GM18907 (cell line): ENCODE measurements around the gene ULBP2.
A peak's percentile ranks its signal among the peaks of the same experiment; 100 is the strongest.
"Not testable (repeated sequence)": the region's sequence is repeated elsewhere in the genome, so short reads cannot be mapped to it uniquely, and the experiment has no call there.

Source experiments
- ATAC-seq: cut with Tn5 transposase; IDR thresholded peaks from one replicate; pipeline ENCODE4 v1.9.1; 2021; ENCODE audit warnings: mild to moderate bottlenecking, moderate library complexity; ENCODE audit not compliant: unreplicated experiment

ULBP2 gene

DNA sequence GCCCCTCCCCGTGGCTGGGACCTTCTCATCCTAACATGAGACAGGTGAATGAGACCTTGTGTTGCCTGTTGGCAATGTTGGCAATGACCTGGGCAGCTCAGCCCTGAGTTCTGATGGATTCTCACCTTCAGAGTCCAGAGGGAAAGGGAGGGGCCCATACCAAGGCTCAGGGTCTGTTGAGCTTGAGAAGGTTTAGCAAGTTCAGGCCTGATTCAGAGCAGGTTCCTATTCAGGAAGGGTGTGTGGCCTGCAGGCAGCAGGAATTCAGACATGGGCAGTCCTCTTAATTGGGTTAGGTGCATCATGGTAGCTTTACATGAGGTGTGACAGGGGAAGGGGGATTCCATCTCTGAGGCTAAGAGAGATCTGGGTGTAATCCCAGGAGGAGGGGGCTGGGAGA lies 5.7 kb downstream of the ULBP2 start:
- not testable (repeated sequence) for ATAC-seq

DNA sequence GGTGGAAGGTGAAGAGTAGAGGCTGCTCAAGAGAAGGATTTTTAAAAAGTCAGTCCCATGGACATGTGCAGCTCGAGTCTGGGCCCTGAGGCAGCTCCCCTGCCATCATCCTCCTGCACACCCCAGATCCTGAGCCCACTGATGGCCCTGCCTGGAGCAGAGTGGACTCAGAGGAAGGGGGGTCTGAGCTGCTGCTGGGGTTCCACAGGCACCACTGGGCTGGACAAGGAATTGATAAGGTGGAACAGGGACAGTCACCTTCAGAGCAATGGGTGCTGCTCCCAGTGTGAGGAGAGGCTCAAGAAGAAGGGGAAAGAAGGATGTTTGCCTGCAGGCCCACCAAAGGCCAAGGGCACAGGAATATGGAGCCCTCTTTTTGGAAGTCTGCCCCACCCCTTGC lies 6.2 kb downstream of the ULBP2 start:
- no peak for ATAC-seq

DNA sequence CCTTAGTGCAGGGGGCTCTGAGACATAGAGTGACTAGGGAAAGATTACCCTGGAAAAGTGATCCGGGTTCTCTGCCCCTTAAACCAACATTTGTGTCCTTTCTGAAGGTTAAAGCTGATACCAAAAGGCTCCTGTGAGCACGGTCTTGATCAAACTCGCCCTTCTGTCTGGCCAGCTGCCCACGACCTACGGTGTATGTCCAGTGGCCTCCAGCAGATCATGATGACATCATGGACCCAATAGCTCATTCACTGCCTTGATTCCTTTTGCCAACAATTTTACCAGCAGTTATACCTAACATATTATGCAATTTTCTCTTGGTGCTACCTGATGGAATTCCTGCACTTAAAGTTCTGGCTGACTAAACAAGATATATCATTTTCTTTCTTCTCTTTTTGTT lies 6.8 kb downstream of the ULBP2 start:
- no peak for ATAC-seq

DNA sequence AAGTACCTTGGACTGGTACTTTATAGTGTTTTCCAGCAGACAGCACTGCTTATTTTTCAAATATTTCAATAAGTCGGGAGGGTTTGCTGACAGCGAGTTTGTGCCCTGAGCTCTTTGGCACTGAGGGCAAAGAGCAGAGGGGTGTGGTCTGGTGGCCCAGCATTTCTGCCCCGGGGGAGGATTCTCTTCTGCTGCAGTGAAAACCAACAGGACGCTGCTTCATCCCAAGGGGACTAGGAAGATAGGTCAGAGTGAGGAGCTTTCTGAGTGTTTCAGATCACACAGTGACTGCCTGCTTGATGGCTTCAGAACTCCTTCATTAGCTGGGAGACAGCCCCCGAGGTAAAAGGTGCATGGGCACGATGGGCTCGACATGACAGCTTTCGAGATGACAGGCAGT lies 8.6 kb downstream of the ULBP2 start:
- no peak for ATAC-seq

DNA sequence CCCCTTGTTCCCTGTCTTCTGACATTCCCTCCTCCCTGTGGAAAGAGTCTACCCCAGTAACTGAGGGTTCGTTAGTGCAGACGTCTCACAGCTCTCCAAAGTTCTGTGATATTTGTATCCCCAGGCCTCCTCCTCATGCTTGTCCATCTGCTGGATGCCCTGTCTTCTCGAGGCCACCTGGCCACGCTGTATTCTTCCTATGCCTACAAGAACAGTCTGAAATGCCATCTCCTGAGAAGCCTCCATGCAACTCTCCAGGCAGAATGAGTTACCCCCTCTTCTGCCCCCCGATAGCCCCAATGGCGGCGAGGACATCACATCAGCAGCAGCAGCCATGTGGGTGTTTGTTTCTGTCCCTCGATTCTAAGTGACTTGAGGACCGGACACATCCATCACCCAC lies 9.3 kb downstream of the ULBP2 start:
- ATAC-seq, result no peak

DNA sequence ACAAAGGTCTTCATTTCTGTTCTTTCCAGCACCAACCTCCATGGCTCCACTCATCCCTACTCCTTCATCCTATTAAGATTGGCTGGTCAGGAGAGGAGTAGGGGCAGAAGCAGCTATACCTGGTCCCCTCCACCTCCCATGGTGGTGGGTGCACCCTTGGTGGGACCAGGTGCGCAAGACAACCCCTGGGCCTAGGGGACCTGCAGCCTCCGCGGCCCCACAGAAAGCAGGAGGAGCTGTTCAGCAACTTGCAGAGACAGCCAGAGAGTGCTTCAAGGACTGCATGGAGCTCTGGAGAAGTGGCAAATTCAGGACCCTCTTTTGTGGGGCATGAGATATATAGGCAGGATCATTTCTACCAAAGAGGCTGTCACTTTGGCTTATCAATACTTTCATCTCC lies 9.8 kb downstream of the ULBP2 start:
- ATAC-seq, result no peak

DNA sequence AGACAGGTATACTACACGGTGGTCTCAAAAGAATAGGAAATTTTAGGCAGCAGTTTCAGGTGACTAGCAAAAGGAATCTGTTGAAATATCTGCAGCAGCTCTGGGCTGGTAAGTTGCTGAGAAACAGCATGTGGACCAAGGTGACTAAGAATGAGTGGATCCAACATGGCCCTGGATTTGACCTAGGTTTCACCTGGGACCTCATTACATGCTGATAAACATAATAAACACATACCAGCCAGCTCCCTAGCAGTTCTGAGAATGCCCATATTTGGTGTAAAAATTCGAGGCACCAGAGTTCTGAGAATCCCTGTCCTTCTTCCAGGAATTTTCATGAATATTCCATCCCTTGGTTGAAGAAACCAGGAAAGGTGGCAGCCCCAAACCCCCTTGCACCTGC lies 11.6 kb downstream of the ULBP2 start:
- not testable (repeated sequence) for ATAC-seq

DNA sequence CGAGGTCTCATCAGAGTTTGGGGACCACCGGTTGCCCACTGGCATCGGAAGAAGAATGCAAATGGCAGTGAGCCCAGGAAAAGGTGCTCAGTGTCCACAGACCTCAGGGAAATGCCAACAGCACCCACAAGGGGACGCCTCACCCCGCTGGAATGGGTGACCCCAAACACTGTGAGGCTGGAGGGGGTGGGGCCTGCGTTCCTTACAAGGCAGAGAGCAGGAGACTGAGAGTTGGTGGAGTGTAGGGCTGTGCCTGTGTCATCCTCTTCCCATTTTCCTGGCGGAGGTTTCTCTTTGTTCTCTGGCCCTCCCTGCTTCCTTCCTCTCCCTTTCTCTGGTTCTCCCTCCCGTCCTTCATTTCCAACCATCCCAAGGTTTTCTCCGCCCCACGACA lies 12.1 kb downstream of the ULBP2 start:
- not testable (repeated sequence) for ATAC-seq

DNA sequence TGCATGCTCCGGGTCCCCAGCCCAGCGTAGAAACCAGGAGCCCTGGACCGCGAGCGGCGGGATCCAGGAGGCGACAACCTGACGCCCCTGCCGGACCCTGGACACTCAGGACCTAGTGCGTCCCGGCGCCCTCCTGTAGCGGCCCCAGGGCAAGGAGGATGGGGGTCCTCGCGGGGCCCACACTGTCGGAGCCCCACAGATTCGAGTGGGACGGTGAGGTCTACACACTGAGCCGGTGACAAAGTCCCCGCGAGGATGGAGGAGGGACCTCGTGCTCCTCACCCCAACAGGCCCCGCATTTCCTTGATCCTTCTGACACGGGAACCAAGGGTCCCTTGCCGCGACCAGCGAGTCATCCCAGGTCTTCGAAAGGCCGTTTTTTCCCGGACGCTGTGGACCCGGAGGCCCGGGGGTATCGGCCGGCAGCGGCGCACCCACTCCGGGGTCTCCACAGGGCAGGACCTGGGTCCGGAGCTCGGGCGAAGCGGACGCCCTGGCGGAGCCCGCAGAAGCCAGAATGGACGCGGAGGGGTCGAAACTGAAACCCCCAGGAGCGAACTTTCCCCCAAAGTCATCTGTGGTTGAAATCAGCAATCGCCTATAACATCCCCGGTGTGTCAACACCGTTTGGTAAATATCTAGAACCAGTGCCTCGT lies 12.6 kb downstream of the ULBP2 start:
- ATAC-seq, result not testable (repeated sequence)

DNA sequence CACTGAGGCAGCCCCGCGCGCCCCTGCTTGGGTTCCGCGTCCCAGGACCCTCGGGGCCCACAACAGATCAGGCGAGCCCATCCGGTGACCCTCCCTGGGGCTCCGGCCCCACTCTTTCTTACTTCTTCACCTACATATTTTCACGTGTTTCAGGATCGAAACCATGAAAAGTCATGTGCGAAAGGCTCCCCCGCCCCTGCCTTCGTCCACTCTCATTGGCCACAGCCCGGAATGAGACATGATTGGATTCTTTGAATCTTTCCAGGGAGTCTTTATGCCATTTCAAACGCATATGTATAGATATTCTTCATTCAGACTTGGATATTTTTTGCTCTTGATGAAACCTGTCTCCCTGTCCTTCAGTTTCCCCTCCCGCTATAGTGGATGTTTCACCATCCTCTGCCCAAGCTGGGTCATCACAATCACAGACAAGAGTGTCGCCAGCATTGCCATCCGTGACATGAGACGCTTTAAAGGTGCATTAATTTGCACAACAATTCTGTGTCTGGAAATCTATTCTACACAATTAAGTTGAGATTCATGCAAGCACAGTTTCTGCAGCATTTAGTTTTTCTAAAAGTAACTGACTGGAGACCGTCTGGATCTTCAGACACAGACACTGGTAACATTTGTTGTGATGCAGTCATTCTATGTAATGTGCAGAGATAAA lies 13.3 kb downstream of the ULBP2 start:
- ATAC-seq, result not testable (repeated sequence)

DNA sequence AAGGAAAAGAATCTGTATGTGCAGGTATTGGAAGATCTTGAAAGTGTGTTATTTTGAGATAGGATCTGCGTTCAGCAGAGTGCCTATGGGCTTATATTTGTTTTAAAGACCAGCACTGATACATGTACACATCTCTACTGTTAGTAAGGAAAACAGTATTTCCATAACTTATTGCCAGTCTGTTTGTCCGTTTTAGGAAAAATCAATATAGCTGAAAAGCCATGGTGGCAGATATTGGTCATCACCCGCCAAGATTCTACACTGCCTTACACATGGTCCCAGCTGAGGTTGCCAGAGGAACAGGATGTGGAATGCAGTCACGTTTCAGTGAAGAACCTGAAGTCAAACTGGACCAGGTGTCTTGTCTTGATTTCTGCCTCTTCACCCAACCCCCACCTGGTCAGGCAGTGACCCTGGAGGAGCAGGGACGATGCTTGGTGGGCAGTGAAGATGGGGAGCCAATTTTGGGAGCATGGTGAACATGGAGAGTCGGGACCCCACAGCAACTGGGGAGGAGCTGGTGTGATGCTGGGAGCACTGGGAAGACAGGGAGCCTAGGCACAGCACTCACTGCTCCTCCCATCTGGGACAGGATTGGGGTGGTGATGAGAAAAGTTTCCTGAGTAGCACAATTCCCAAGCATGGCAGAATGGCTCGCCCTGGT lies 14.0 kb downstream of the ULBP2 start:
- not testable (repeated sequence) for ATAC-seq

DNA sequence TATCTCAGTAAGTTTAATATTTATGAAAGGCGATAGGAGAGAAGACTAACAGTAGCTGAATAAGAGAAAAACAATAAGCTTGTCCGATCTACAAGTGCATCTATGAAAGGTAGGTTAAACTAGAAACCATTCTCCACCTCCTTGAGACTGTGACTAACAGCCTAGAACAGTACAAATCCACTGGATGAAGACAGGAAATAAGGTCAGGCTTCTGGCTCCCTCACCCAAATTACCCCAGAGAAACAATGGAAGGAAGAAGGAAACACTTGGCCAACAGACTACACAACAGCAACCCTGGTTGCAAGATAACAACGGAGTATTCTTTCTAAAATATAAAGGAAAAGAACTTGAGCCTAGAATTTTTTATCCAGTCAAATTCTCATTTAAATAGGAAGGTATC lies 16.3 kb downstream of the ULBP2 start:
- ATAC-seq, result not testable (repeated sequence)

DNA sequence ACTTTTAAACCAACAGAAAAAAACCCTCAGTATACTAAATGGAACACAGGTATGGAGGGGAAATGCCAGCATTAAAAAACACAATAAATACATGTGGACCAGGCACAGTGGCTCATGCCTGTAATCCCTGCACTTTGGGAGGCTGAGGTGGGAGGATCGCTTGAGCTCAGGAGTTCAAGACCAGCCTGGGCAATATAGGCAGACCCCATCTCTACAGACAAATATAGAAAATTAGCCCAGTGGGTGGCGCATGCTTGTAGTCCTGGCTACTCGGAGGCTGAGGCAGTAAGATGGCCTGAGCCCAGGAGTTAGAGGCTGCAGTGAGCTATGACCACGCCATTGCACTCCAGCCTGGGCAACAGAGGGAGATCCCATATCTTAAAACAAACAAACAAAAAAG lies 18.0 kb downstream of the ULBP2 start:
- ATAC-seq, result not testable (repeated sequence)

DNA sequence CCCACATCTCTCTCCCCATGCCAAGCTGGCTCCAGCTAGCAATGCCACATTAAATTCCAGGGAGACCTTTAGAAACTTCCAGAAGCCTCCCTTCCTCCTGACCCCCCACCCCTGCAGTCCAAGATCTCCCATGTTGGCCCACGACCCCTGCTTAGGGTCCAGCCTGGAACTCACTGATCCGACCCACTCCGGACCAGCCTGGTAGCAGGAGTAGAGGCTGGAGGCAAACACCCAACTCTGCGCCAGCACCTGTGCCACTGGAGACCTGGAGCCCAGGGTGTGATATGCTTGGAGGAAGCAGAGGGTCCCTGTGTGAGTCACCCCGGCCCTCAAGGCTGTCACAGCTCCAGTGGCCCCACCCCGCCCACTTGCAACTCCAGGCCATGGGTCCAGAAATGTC lies 18.7 kb downstream of the ULBP2 start:
- no peak for ATAC-seq

DNA sequence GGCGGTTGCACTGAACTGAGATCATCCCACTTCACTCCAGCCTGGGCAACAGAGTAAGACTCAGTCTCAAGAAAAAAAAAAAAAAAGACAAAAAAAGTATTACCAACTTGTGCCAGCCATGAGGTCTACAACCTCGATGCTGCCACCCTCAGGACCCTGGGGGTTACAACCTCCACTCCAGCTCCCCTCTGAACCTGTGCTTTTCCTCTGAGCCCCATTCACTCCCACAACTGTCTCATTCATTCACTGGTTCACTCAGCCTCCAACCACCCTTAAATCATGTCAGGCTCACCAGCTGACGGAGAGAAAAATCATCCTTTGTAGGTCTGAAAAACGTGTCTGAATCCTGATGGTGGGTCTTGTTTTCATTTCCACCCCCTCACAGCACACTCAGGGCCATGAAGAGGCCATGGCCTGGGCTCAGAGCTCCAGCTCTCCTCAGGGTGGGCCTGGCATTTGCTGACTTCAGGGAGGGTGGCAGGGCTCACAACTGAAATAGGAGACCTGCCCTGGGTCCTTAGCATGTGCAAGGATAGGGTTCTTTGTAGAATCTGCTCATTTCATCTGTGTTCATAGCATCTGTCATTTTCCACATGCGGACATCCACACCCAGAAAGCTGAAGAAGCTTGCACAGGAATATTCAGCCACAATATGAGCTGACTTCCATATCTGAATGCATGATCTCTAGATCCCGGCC lies 20.1 kb downstream of the ULBP2 start:
- ATAC-seq, result no peak

DNA sequence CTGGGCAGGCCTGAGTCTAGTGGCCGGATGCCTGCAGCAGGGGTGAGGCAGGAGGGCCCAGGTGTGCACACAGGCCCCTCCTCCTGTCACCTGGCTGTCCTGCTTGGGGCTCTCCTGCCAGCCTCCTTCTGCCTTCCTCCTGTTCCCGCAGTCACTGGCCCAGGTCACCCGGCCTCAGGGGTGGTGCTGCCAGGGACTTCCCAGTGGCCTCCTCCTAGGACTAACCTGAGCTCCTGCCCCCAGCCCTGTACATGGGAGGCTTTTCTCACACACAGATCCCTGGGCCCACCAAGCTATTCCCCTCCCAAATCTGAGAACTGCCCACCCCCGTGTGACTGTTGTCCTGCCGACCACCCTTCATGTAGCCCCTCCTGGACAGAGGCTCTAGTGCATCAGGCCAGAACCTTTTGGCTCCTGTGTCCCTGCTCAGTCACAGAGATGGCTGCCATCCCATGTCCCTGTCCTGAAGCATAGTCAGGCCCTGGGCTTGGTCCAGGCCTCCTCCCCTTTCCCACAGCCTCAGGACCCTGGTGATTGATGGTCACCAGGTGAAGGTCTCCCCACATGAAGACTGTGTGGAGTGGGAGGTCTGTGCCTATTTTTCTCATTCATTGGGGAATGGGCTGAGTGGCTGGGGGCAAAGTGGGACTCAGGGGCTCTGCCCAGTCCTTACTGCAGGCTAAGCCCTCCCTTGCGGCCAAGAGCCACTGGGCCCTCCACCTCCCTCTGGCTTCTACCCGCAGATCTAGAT lies 20.8 kb downstream of the ULBP2 start:
- no peak for ATAC-seq

DNA sequence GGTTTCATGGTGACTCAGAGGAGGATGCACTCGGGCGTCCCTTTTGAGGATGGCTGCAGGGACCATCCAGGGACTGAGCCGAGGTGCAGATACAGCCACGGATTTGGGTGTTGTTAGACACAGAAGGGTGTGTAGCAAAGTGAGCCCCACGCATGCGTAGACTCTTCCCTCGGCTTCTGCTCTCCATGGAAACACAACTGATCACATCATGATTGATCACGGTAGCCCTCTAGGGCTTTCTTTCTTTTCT lies 21.3 kb downstream of the ULBP2 start:
- ATAC-seq, result no peak

DNA sequence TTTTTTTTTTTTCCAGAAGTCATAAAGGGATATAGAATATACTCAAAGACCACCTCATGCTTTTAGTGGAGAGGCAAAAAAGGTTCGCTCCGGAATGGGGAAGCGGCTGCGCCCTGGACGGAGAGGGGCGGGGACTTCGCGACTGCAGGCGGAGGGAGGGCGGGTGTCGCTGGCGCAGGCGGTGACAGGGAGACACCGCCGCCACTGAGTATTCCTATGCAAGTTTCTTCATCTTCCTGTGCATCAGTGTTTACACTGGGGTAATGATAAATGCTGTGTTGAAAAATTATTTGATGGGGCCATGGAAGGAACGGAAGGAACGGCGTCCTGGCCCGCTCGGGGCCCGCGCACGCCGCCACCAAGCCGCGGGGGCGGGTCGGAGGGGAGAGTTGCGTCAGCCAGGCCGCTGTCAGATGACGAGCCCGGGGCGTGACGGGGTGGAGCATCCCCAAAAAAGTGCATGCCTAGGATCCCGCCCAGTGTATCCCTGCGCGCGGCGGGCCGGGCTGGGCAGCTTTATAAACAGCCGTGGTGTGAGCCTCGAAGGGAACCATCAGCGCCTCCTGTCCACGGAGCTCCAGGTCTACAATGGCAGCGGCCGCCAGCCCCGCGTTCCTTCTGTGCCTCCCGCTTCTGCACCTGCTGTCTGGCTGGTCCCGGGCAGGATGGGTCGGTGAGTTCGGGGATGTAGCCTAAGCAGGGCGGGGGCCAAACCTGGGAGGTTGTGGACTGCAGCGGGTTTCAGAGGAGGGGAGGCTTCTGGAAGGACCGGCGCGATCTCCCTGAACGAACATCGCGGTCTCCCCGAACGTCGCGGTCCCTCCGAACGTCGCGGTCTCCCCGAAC lies 21.9 kb downstream of the ULBP2 start, which contains the start of gene ULBP1:
Gene ULBP1, plus strand, starts transcription at position 482 of the 846 bp plus-strand sequence. Its CDS starts 107 bp downstream, at position 589.
- peak; percentile 52 for ATAC-seq

DNA sequence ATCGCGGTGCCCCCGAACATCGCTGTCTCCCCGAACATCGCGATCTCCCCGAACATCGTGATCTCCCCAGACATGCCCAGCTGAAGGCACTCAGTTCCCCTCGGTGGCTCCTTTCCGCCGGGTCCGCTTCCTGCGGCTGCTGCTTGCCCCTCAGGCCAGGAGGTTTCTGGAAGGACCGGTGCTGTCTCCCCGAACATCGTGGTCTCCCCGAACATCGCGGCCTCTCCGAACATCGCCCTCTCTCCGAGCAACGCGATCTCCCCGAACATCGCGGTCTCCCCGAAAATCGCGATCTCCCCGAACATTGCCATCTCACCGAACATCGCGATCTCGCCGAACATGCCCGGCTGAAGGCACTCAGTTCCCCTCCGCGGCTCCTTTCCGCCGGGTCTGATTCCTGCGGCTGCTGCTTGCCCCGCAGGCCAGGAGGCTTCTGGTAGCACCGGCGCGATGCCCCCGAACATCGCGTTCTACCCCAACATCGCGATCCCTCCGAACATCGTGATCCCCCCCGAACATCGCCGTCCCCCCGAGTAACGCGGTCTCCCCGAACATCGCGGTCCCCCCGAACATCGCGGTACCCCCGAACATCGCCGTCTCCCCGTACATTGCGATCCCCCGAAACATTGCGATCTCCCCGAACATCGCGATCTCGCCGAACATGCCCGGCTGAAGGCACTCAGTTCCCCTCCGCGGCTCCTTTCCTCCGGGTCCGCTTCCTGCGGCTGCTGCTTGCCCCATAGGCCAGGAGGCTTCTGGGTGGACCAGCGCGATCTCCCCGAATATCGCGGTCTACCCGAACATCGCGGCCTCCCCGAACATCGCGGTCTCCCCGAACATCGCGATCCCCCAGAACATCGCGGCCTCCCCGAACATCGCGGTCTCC lies 22.7 kb downstream of the ULBP2 start:
- ATAC-seq, result no peak
